GM19395 (cell line): ENCODE measurements around the gene CARF.

ENCODE experiments used
- ATAC-seq: cut with Tn5 transposase; IDR thresholded peaks from one replicate; pipeline ENCODE4 v1.9.1; 2021; ENCODE audit warnings: mild to moderate bottlenecking, moderate library complexity; ENCODE audit not compliant: unreplicated experiment

Gene CARF

DNA sequence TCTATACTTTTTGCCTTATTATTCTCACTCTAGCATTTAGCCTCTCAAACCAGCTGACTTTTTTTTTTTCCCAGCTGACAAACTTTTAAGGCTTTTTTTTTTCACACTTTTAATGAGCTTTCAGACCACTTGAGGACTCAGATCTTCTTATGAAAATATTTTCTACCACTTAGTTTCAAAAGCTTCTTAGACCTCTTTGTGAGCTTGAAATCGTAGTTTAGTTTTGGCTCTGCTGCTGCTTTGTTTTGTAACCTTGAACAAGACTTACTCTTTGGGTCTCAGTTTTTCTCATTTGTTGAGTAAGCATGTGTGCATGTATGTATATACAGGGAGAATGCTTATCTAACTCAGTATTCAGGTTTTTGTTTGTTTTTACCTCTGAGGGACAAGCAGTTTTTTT, 106.1 kb downstream of the CARF start:
- no peak for ATAC-seq

DNA sequence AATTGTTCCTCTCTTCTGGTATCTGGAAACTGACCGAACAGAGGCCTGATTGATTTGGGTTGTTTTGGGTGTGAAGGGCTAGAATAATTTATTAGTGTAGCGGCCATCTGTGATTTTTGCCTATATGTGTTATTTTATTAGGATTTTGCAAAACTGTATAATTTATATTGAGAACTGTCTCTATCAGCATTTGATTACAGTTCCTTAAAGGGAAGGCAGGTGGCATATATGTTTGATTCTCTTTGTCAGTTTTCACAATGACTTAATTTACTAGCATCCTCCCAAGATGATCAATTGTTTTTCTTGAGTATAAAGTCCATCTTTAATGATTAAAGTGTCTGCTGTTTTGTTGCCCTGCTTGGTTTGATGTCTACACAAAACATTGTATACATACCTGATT, 107.1 kb downstream of the CARF start:
- ATAC-seq, result no peak

DNA sequence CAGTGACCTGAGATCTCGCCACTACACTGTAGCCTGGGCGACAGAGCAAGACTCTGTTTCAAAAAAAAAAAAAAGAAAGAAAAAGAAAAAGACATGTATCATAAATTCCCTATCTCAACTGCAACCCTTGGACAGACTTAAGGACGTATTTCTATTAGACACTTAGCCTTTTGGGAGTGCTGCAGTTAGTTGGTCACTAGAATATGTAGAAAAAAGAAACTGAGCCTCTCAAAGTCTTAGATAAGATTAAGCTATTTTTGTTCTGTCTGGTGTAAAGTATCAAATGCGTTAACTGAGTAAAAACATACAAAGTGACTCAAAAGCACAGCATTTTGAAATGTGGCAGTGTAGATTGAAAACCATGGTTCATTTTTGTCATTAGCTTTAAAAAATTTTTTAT, 109.9 kb downstream of the CARF start:
- ATAC-seq, result no peak

- no peak for ATAC-seq
Measured at GRCh38 chr2:203022751-203023150, 110.7 kb downstream of the CARF start.

GRCh38 chr2:203025592-203025991, 113.5 kb downstream of the CARF start:
- ATAC-seq, result no peak

DNA sequence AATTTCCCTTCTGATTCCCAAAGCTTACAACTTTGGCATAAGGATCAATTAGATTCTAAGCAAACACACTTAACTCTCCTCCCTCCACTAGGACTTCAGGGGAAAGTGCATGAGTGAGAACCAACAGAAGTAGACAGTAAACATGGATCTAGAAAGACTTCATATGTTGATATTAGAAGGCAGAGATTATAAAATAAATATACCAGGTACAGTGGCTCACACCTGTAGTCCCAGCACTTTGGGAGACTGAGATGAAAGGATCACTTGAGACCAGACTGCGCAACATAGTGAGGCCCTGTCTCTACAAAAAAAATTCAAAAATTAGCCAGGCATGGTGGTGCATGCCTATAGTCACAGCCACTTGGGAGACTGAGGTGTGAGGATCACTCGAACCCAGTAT, 118.5 kb downstream of the CARF start:
- ATAC-seq, result no peak

DNA sequence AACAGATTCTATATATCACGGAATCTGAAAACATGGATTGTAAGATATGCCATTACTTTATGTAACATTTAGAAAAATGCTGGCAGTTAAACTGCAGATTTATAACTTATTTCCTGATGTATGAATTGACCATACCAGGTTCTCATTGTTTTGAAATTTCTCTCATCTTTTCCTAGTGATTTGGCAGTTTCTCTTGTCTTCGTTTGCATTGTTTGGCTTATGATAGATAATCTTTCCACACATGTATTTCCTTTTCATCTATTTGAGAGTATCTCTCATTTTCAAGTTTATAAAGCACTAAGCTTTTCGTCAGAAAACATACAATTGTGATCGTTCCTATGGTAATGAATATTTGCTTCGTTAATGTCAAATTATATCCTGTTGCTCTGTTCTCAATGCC, 118.9 kb downstream of the CARF start:
- no peak for ATAC-seq

- ATAC-seq, result no peak
Measured at GRCh38 chr2:203033395-203033794, 121.3 kb downstream of the CARF start.

GRCh38 chr2:203035879-203036470, 123.9 kb downstream of the CARF start:
- no peak for ATAC-seq
